HCT116 (cell line): ENCODE data around the gene CD248. TPM values are rescaled to one million over a fixed set of nuclear protein-coding genes. Genes with fewer than 3 reads are reported as not detected.
A peak's percentile ranks its signal among the peaks of the same experiment; 100 is the strongest.

ENCODE experiments used
- ATAC-seq: fragments of 200-7000 bp; cut with Tn5 transposase; 2 replicates; pipeline ENCODE4 v1.9.1; 2020; ENCODE audit warnings: mild to moderate bottlenecking, moderate library complexity
- BruUV-seq: library from RNA; stranded (reverse); fragments of 400-500 nt; replicated peaks from 2 replicates; lab custom pipeline; 2021; lab: Mats Ljungman, UMichigan
- CTCF ChIA-PET: fragments of 300-600 bp; sonication (Branson Sonifier 250); formaldehyde crosslinking; loops from one replicate; lab custom pipeline; 2021; ENCODE audit warnings: antibody characterized with exemption; lab: Charles Lee
- POLR2A ChIA-PET: fragments of 300-600, 350-600 bp; sonication (Branson Sonifier 250); formaldehyde crosslinking; loops from one replicate; lab custom pipeline; 2021; ENCODE audit warnings: antibody characterized with exemption; lab: Charles Lee
- RAD21 ChIA-PET, 2 experiments: fragments of 300-600 bp; sonication (Branson Sonifier 250); formaldehyde crosslinking; loops; one replicate each; lab custom pipeline; 2023; ENCODE audit warnings: low total read pairs in 2 of 2; ENCODE audit not compliant: uncharacterized antibody in 2 of 2, unreplicated experiment in 2 of 2, low non-redundant PET in 1 of 2; lab: Charles Lee
- DNase-seq: peaks from one replicate; pipeline ENCODE4 v3.0.0-alpha.2; 2010; ENCODE audit warnings: low read depth, low spot score
- H2AFZ ChIP-seq: fragments of 200-600 bp; shearing (Covaris generic), sonication (generic); 2 replicates; pipeline ENCODE4 v1.6.1; 2017; ENCODE audit warnings: low read depth, mixed run types, mixed read lengths, antibody characterized with exemption, low read length; ENCODE audit not compliant: poor library complexity, severe bottlenecking
- H3K27ac ChIP-seq: 2 replicates; pipeline ENCODE4 v1.5.1; 2012; ENCODE audit warnings: low read depth, low read length
- H3K27me3 ChIP-seq: fragments of 200-600 bp; sonication (generic); 2 replicates; pipeline ENCODE4 v1.6.1; 2016; ENCODE audit warnings: mixed run types, low read length, mixed read lengths; ENCODE audit not compliant: insufficient read depth
- H3K36me3 ChIP-seq, 2 experiments: fragments of 200-500 bp in 1 of 2; fragments of 200-600 bp in 1 of 2; sonication (Bioruptor generic) in 1 of 2; sonication (generic) in 1 of 2; 2 replicates each; pipeline versions ENCODE4 v1.5.1 to v1.6.1; 2014 to 2016; ENCODE audit warnings: low read length in 2 of 2, inconsistent platforms in 1 of 2, mixed read lengths in 1 of 2, mixed run types in 1 of 2; ENCODE audit not compliant: insufficient read depth in 2 of 2, control insufficient read depth in 1 of 2
- H3K4me1 ChIP-seq, 2 experiments: fragments of 200-600 bp in 1 of 2; sonication (generic) in 1 of 2; 2 replicates each; pipeline versions ENCODE4 v1.5.1 to v1.6.1; 2012 to 2017; ENCODE audit warnings: low read length in 2 of 2, inconsistent platforms in 1 of 2, mild to moderate bottlenecking in 1 of 2, mixed read lengths in 1 of 2, mixed run types in 1 of 2, moderate library complexity in 1 of 2; ENCODE audit not compliant: insufficient read depth in 2 of 2, control insufficient read depth in 1 of 2
- H3K4me2 ChIP-seq: fragments of 200-600 bp; sonication (generic); 2 replicates; pipeline ENCODE4 v1.6.1; 2017; ENCODE audit warnings: mixed run types, low read length, mixed read lengths
- H3K4me3 ChIP-seq, 2 experiments: fragments of 200-600 bp in 1 of 2; sonication (generic) in 1 of 2; replicated peaks in 1 of 2; 2 replicates each; pipeline ENCODE4 v1.5.1; 2011 to 2016; ENCODE audit warnings: low read length in 2 of 2, control low read depth in 1 of 2, low read depth in 1 of 2, mild to moderate bottlenecking in 1 of 2, mixed read lengths in 1 of 2, mixed run types in 1 of 2
- H3K79me2 ChIP-seq: fragments of 200-600 bp; sonication (generic); 2 replicates; pipeline ENCODE4 v1.6.1; 2017; ENCODE audit warnings: mild to moderate bottlenecking, mixed run types, low read length, moderate library complexity, mixed read lengths; ENCODE audit not compliant: insufficient read depth
- H3K9ac ChIP-seq: fragments of 200-600 bp; sonication (generic); 2 replicates; pipeline ENCODE4 v1.6.1; 2016; ENCODE audit warnings: low read length, mixed read lengths
- H3K9me2 ChIP-seq: fragments of 200-600 bp; sonication (generic), shearing (Covaris generic); 2 replicates; pipeline ENCODE4 v1.6.1; 2017; ENCODE audit warnings: mixed run types, mild to moderate bottlenecking, moderate library complexity; ENCODE audit not compliant: insufficient read depth
- H3K9me3 ChIP-seq, 2 experiments: fragments of 200-500 bp in 1 of 2; fragments of 200-600 bp in 1 of 2; sonication (Bioruptor generic) in 1 of 2; sonication (generic) in 1 of 2; 2 replicates each; pipeline ENCODE4 v1.6.1; 2014 to 2017; ENCODE audit warnings: low read length in 2 of 2, mixed read lengths in 2 of 2, inconsistent platforms in 1 of 2, low read depth in 1 of 2, mild to moderate bottlenecking in 1 of 2, mixed run types in 1 of 2, moderate library complexity in 1 of 2; ENCODE audit not compliant: control insufficient read depth in 1 of 2, insufficient read depth in 1 of 2
- H4K20me1 ChIP-seq: fragments of 200-600 bp; sonication (generic), shearing (Covaris generic); 2 replicates; pipeline ENCODE4 v1.6.1; 2017; ENCODE audit warnings: mixed run types, mild to moderate bottlenecking, moderate library complexity; ENCODE audit not compliant: insufficient read depth
- ATF3 ChIP-seq: IDR thresholded peaks from 2 replicates; pipeline ENCODE4 v1.6.1; 2012
- ELF1 ChIP-seq: IDR thresholded peaks from 2 replicates; pipeline ENCODE4 v1.6.1; 2012; ENCODE audit warnings: low read depth, borderline replicate concordance
- FOSL1 ChIP-seq: IDR thresholded peaks from 2 replicates; pipeline ENCODE4 v1.6.1; 2012; ENCODE audit warnings: low read depth
- JUND ChIP-seq: IDR thresholded peaks from 2 replicates; pipeline ENCODE4 v1.6.1; 2012
- POLR2A ChIP-seq: IDR thresholded peaks from 2 replicates; pipeline ENCODE4 v1.7.0; 2011; ENCODE audit warnings: borderline replicate concordance; ENCODE audit not compliant: insufficient read depth, insufficient read length; ENCODE audit errors: extremely low read depth
- POLR2AphosphoS5 ChIP-seq: IDR thresholded peaks from 2 replicates; pipeline ENCODE4 v1.6.1; 2011; ENCODE audit warnings: mild to moderate bottlenecking, low read depth, low read length, moderate library complexity
- RAD21 ChIP-seq: IDR thresholded peaks from 2 replicates; pipeline ENCODE4 v1.6.1; 2012; ENCODE audit warnings: low read depth, mild to moderate bottlenecking
- REST ChIP-seq: IDR thresholded peaks from 2 replicates; pipeline ENCODE4 v1.6.1; 2012; ENCODE audit warnings: low read depth
- SIN3A ChIP-seq: IDR thresholded peaks from 2 replicates; pipeline ENCODE4 v1.6.1; 2012; ENCODE audit warnings: low read depth
- YY1 ChIP-seq: IDR thresholded peaks from 2 replicates; pipeline ENCODE4 v1.6.1; 2011; ENCODE audit warnings: low read length, low read depth, moderate library complexity, mild to moderate bottlenecking; ENCODE audit not compliant: insufficient replicate concordance; ENCODE audit errors: extremely low read depth
- ZFX ChIP-seq: fragments of 450-650 bp; IDR thresholded peaks from 2 replicates; pipeline ENCODE4 v1.6.1; 2017
- intact Hi-C: fragments of 100-400 bp; cut with micrococcal nuclease; formaldehyde crosslinking; loops from 2 replicates; pipeline ENCODE4 v1.10.0; 2022
- total RNA-seq: library from RNA; stranded (reverse); gene quantifications from one replicate; pipeline ENCODE4 v1.2.1, GENCODE V29; 2021; ENCODE audit not compliant: unreplicated experiment

Gene CD248
- total RNA-seq, 1 experiment from 2014 or later = 0.32 TPM

GRCh38 chr11:66329165-66329673, 12.4 kb upstream of the CD248 start:
- no peak overlapping the region for H3K9ac ChIP-seq
- 0 out of 2 replicates have a peak, but pooled peaks have one; percentile 11 for TF ChIP-seq ZFX
- TF ChIP-seq RAD21 = no peak

GRCh38 chr11:66328302-66329144, 11.7 kb upstream of the CD248 start:
- peaks cover 17 to 57% of the 10 kb centered on the region in 2 experiments for H3K4me1 ChIP-seq
- no peaks in the 10 kb centered on the region for H3K9me2 ChIP-seq
- intact Hi-C loops = loop anchor here (1.0 kb wide), 1 partner anchor 16 kb away; no protein-coding TSS in a partner anchor
- ChIA-PET CTCF (interaction anchor here (3.7 kb wide), 1 partner anchor 16 kb away, joined by 42 read pairs; no protein-coding TSS in a partner anchor), POLR2A (interaction anchor here (1.0 kb wide), 1 partner anchor 16 kb away, joined by 3 read pairs; no protein-coding TSS in a partner anchor), RAD21 (interaction anchor here in 1 of 2 experiments (1.9 kb wide), 1 partner anchor 16 kb away, joined by 6 read pairs; no protein-coding TSS in a partner anchor)
- peak; percentile 86 for ATAC-seq
- H2AFZ ChIP-seq = peak overlapping the region; percentile 42
- no peaks in the 10 kb centered on the region for H3K9me3 ChIP-seq
- H3K27ac ChIP-seq = peak overlapping the region; percentile 41
- no TSS peak for BruUV-seq
- no peaks in the 10 kb centered on the region for H4K20me1 ChIP-seq
- peaks cover 0 to 13% of the 10 kb centered on the region in 2 experiments; a peak in 1 of 4 replicates for H3K36me3 ChIP-seq
- no peaks in the 10 kb centered on the region for H3K79me2 ChIP-seq
- peak; percentile 54 for DNase-seq
- H3K4me3 ChIP-seq = peak overlapping the region in 1 of 2 experiments; percentile 21; a peak in 1 of 4 replicates
- peak overlapping the region; percentile 73 for H3K4me2 ChIP-seq
- H3K27me3 ChIP-seq = no peaks in the 10 kb centered on the region
- peak overlapping the region; percentile 56 for H3K9ac ChIP-seq
- TF ChIP-seq FOSL1 (no peak), POLR2A (no peak), YY1 (peak; percentile 67), REST (no peak), SIN3A (no peak), ATF3 (no peak), ELF1 (no peak), POLR2AphosphoS5 (peak; percentile 15; the same call in 1 of the 2 replicates), JUND (no peak)

More at GRCh38 chr11:66329165-66329673, 12.4 kb upstream of the CD248 start:
- H3K79me2 ChIP-seq = no peaks in the 10 kb centered on the region
- intact Hi-C loops = no loop called here
- DNase-seq (no peak), ATAC-seq (no peak)
- H2AFZ ChIP-seq = no peak overlapping the region
- RAD21 ChIA-PET = interaction anchor here in 1 of 2 experiments (1.9 kb wide), 1 partner anchor 17 kb away, joined by 6 read pairs; no protein-coding TSS in a partner anchor
- CTCF ChIA-PET = interaction anchor here (0.7 to 3.7 kb wide), 2 partner anchors 17 to 64 kb away, joined by 3 to 42 read pairs; no protein-coding TSS in a partner anchor
- peak overlapping the region; percentile 73; the same call in 1 of the 2 replicates for H3K4me2 ChIP-seq
- no peaks in the 10 kb centered on the region for H3K9me2 ChIP-seq
- H4K20me1 ChIP-seq = no peaks in the 10 kb centered on the region
- POLR2A ChIA-PET = interaction anchor here (1.0 kb wide), 1 partner anchor 17 kb away, joined by 3 read pairs; no protein-coding TSS in a partner anchor
- no peak overlapping the region for H3K4me3 ChIP-seq
- H3K27ac ChIP-seq = peak overlapping the region; percentile 41; the same call in 1 of the 2 replicates
- H3K4me1 ChIP-seq = peaks cover 17 to 57% of the 10 kb centered on the region in 2 experiments
- no peaks in the 10 kb centered on the region for H3K9me3 ChIP-seq
- BruUV-seq = no TSS peak
- H3K36me3 ChIP-seq = peaks cover 2 to 13% of the 10 kb centered on the region in 2 experiments; a peak in 3 of 4 replicates
- no peaks in the 10 kb centered on the region for H3K27me3 ChIP-seq
